Endothelial cell of umbilical vein (primary cell): ENCODE measurements around the gene KRT23. TPM values are rescaled to one million over a fixed set of nuclear protein-coding genes. Genes with fewer than 3 reads are reported as not detected.

Experiments used
- BruUV-seq: library from RNA; stranded (reverse); fragments of 400-500 nt; replicated peaks from 2 replicates; lab custom pipeline; 2021; lab: Mats Ljungman, UMichigan
- CTCF ChIA-PET: fragments of 300-600, 350-600 bp; sonication (Branson Sonifier 250); formaldehyde crosslinking; loops from one replicate; lab custom pipeline; 2021; ENCODE audit warnings: antibody characterized with exemption, inconsistent platforms; lab: Charles Lee
- POLR2A ChIA-PET: fragments of 300-600, 350-600 bp; sonication (Branson Sonifier 250); formaldehyde crosslinking; loops from one replicate; lab custom pipeline; 2021; ENCODE audit warnings: antibody characterized with exemption, inconsistent platforms; lab: Charles Lee
- DNase-seq: peaks from one replicate; pipeline ENCODE4 v3.0.0-alpha.2; 2011; ENCODE audit warnings: low read depth, low spot score
- FAIRE-seq: peaks from 2 replicates; lab custom pipeline; 2011; peaks lifted over from hg19 to GRCh38; lab: Jason Lieb, UNC
- H2AFZ ChIP-seq: 2 replicates; pipeline ENCODE4 v1.6.0; 2012; ENCODE audit warnings: low read depth, low read length, control low read depth, inconsistent platforms
- H3K27ac ChIP-seq: 2 replicates; pipeline ENCODE4 v1.5.1; 2011; ENCODE audit warnings: low read depth, mild to moderate bottlenecking, control low read depth, low read length, moderate library complexity; ENCODE audit not compliant: insufficient read depth
- H3K27me3 ChIP-seq, 2 experiments: 2 replicates each; pipeline versions ENCODE4 v1.6.0 to v1.6.1; 2011; ENCODE audit warnings: low read length in 2 of 2, mixed read lengths in 1 of 2; ENCODE audit not compliant: control insufficient read depth in 2 of 2, insufficient read depth in 2 of 2
- H3K36me3 ChIP-seq, 2 experiments: 2 replicates in 1 of 2; 3 replicates in 1 of 2; pipeline ENCODE4 v1.5.1; 2011; ENCODE audit warnings: low read length in 2 of 2, mild to moderate bottlenecking in 1 of 2, moderate library complexity in 1 of 2; ENCODE audit not compliant: control insufficient read depth in 2 of 2, insufficient read depth in 2 of 2; ENCODE audit errors: extremely low read depth in 1 of 2
- H3K4me1 ChIP-seq: 3 replicates; pipeline ENCODE4 v1.5.1; 2011; ENCODE audit warnings: mild to moderate bottlenecking, low read length; ENCODE audit not compliant: control insufficient read depth, insufficient read depth; ENCODE audit errors: extremely low read depth
- H3K4me2 ChIP-seq: 2 replicates; pipeline ENCODE4 v1.6.1; 2011; ENCODE audit warnings: low read length, control low read depth, mixed read lengths; ENCODE audit not compliant: insufficient read depth
- H3K4me3 ChIP-seq, 3 experiments: fragments of 200-600 bp in 1 of 3; sonication (generic), shearing (Covaris generic) in 1 of 3; replicated peaks in 1 of 3; 2 replicates each; pipeline ENCODE4 v1.5.1; 2011 to 2016; ENCODE audit warnings: control low read depth in 3 of 3, low read length in 3 of 3, mild to moderate bottlenecking in 2 of 3, inconsistent platforms in 1 of 3, low read depth in 1 of 3, moderate library complexity in 1 of 3; ENCODE audit not compliant: insufficient read depth in 1 of 3
- H3K79me2 ChIP-seq: 2 replicates; pipeline ENCODE4 v1.6.0; 2012; ENCODE audit warnings: low read length, inconsistent platforms; ENCODE audit not compliant: control insufficient read depth, insufficient read depth
- H3K9ac ChIP-seq: replicated peaks from 2 replicates; pipeline ENCODE3; 2011; ENCODE audit warnings: low read length, control low read depth; ENCODE audit not compliant: insufficient read depth; ENCODE audit errors: extremely low read depth
- H3K9me1 ChIP-seq: replicated peaks from 3 replicates; pipeline ENCODE4 v1.6.0; 2011; ENCODE audit warnings: mild to moderate bottlenecking, low read length; ENCODE audit not compliant: control insufficient read depth, insufficient read depth; ENCODE audit errors: extremely low read depth
- H3K9me3 ChIP-seq: replicated peaks from 2 replicates; pipeline ENCODE4 v1.5.1; 2012; ENCODE audit warnings: low read length, inconsistent platforms; ENCODE audit not compliant: control insufficient read depth, insufficient read depth
- H4K20me1 ChIP-seq: replicated peaks from 2 replicates; pipeline ENCODE3; 2011; ENCODE audit warnings: mild to moderate bottlenecking, low read length; ENCODE audit not compliant: control insufficient read depth, insufficient read depth; ENCODE audit errors: extremely low read depth
- EZH2 ChIP-seq: IDR thresholded peaks from 2 replicates; pipeline ENCODE4 v1.6.1; 2012; ENCODE audit warnings: borderline replicate concordance, low read depth, mild to moderate bottlenecking, moderate library complexity, low read length, inconsistent platforms; ENCODE audit not compliant: severe bottlenecking
- GATA2 ChIP-seq: IDR thresholded peaks from 2 replicates; pipeline ENCODE4 v1.7.0; 2011; ENCODE audit warnings: low read depth, mild to moderate bottlenecking, moderate library complexity, mixed read lengths, low read length; ENCODE audit not compliant: insufficient read length, insufficient read depth
- JUN ChIP-seq: IDR thresholded peaks from 2 replicates; pipeline ENCODE4 v1.6.1; 2011; ENCODE audit warnings: borderline replicate concordance, low read depth; ENCODE audit not compliant: insufficient read length, insufficient read depth
- MYC ChIP-seq: IDR thresholded peaks from one replicate; pipeline ENCODE4 v1.6.1; 2011; ENCODE audit warnings: mild to moderate bottlenecking, low read depth, low read length
- POLR2A ChIP-seq: IDR thresholded peaks from 2 replicates; pipeline ENCODE4 v1.6.1; 2012; ENCODE audit warnings: low read depth, mild to moderate bottlenecking, control low read depth, low read length
- POLR2AphosphoS5 ChIP-seq: IDR thresholded peaks from 2 replicates; pipeline ENCODE4 v1.6.1; 2012; ENCODE audit warnings: low read depth, mild to moderate bottlenecking, control low read depth, low read length, moderate library complexity; ENCODE audit not compliant: insufficient read depth
- dilution Hi-C: fragments of 300-500 bp; cut with MboI; formaldehyde crosslinking; loops from one replicate; pipeline ENCODE4 v1.15.0; 2019; ENCODE audit warnings: low sequenced_read_pairs; ENCODE audit not compliant: extremely low pct_ligation_motif_present
- intact Hi-C: fragments of 100-400 bp; cut with micrococcal nuclease; formaldehyde crosslinking; loops from one replicate; pipeline ENCODE4 v1.10.0; 2022
- polyA plus RNA-seq, 4 experiments: library from polyadenylated mRNA; depleted of rRNA in 3 of 4; stranded (reverse) in 3 of 4; unstranded in 1 of 4; fragments of >200 nt; gene quantifications; 2 replicates each; pipeline versions ENCODE4 v1.2.1 to v1.2.3, GENCODE V29; 2011 to 2012; ENCODE audit warnings: missing spikeins in 1 of 4
- total RNA-seq: library from RNA; stranded (reverse); gene quantifications from 2 replicates; pipeline ENCODE4 v1.2.3, GENCODE V29; 2021
- TF ChIP-seq, protein P1 (sequence below): IDR thresholded peaks from 2 replicates; pipeline ENCODE4 v1.6.1; 2011; ENCODE audit not compliant: insufficient read depth, insufficient read length

Gene KRT23
- total and polyA plus RNA-seq, 2 donors (not counting 3 experiments of a cell fraction or from before 2014, with no cell fraction given): not detected

DNA sequence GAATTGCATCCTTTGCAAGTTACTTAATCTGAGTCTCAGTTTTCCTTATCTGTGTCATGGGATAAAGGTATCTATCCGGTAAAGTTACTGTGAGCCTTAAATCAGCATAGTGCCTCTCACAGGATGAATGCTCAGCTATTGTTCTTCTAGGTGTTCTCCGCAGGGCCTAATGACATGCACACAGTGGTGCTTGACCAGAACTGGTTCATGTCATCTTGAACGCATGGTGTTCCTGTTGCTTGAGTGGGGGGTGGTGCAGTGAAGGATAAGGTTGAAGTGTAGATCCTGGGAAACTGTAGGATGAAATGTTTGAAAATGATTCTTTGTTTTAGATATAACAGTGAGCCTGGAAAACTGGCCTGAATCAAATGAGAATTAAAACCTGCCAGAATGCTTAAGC is 42.7 kb upstream of the KRT23 start:
- H3K9ac ChIP-seq: no peak overlapping the region
- H3K9me1 ChIP-seq: no peaks in the 10 kb centered on the region
- TF ChIP-seq POLR2A (no peak), GATA2 (no peak), POLR2AphosphoS5 (no peak), MYC (no peak)
- TF ChIP-seq, protein P1, sequence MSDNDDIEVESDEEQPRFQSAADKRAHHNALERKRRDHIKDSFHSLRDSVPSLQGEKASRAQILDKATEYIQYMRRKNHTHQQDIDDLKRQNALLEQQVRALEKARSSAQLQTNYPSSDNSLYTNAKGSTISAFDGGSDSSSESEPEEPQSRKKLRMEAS: no peak
- H3K4me2 ChIP-seq: no peak overlapping the region
- H3K27ac ChIP-seq: no peak overlapping the region
- ChIA-PET CTCF (interaction anchor here (1.0 to 1.2 kb wide), 2 partner anchors 8 to 568 kb away, joined by 3 read pairs; no protein-coding TSS in a partner anchor), POLR2A (no interaction called here)
- BruUV-seq: no TSS peak
- no peak overlapping the region for H3K4me3 ChIP-seq
- DNase-seq (no peak), FAIRE-seq (no peak)
- no peaks in the 10 kb centered on the region for H3K79me2 ChIP-seq
- H3K9me3 ChIP-seq: no peaks in the 10 kb centered on the region
- no peaks in the 10 kb centered on the region for H3K36me3 ChIP-seq
- no peak overlapping the region for H2AFZ ChIP-seq
- no peaks in the 10 kb centered on the region for H3K4me1 ChIP-seq
- H3K27me3 ChIP-seq: peaks cover 0 to 8% of the 10 kb centered on the region in 2 experiments
- no peaks in the 10 kb centered on the region for H4K20me1 ChIP-seq
- dilution Hi-C loops: no loop called here
- intact Hi-C loops: no loop called here

DNA sequence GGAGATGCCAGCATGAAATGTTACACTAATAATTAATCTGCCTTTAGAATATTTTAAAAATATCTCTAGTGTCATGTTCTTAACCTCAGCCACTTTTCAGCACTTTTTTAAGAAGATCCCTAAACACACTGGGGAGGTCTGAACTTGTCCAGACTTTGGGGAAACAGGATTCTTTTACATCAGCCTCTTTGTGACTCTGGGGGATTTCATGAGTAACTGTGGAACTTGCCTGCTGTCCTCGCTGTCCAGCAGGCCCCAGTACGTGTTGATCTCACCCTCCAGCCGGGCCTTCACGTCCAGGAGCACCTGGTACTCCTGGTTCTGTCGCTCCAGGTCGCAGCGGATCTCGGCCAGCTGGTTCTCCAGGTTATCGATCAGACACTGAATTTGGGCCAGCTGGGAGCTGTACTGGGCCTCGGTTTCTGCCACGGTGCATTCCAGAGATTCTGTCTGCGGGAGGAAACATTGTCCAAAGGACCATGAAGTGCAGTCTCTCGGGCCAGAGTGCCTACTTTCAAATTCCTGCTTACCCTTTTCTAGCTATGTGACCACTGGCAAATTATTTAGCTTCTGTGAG is 41.2 kb upstream of the KRT23 start:
- Histone ChIP-seq H3K79me2 (no peaks in the 10 kb centered on the region), H3K4me3 (no peak overlapping the region), H3K27me3 (peaks cover 0 to 4% of the 10 kb centered on the region in 2 experiments), H3K27ac (no peak overlapping the region), H3K36me3 (no peaks in the 10 kb centered on the region), H3K4me1 (no peaks in the 10 kb centered on the region), H3K4me2 (no peak overlapping the region), H4K20me1 (no peaks in the 10 kb centered on the region), H3K9ac (no peak overlapping the region), H2AFZ (no peak overlapping the region), H3K9me3 (no peaks in the 10 kb centered on the region), H3K9me1 (no peaks in the 10 kb centered on the region)
- DNase-seq (no peak), FAIRE-seq (no peak)
- no peak for TF ChIP-seq POLR2AphosphoS5
- no peak for TF ChIP-seq JUN
- TF ChIP-seq GATA2: no peak
- no peak for TF ChIP-seq EZH2
- dilution Hi-C loops (no loop called here), intact Hi-C loops (no loop called here)
- BruUV-seq: no TSS peak
- ChIA-PET CTCF (interaction anchor here (0.7 kb wide), 1 partner anchor 622 kb away, joined by 4 read pairs; no protein-coding TSS in a partner anchor), POLR2A (no interaction called here)
